Activated naive CD8-positive, alpha-beta T cell treated with anti-CD3 and anti-CD28 coated beads, Interleukin-2, amount 10 ng/mL, durations not matched to agents 7 days and 5 days (primary cell): ENCODE data around the gene PRR20B. TPM values are rescaled to one million over a fixed set of nuclear protein-coding genes. Genes with fewer than 3 reads are reported as not detected.
"Not testable (repeated sequence)": the region's sequence is repeated elsewhere in the genome, so short reads cannot be mapped to it uniquely, and the experiment has no call there.

Experiments
- ATAC-seq: fragments of 150-1000 bp; cut with Tn5 transposase; one replicate; pipeline ENCODE4 v1.10.0; 2021; ENCODE audit warnings: low read depth, moderate library complexity
- POLR2A ChIA-PET: fragments of 350-600 bp; sonication (Branson Sonifier 250); formaldehyde crosslinking; loops from one replicate; lab custom pipeline; 2021; ENCODE audit warnings: antibody characterized with exemption; lab: Charles Lee
- DNase-seq: peaks from one replicate; pipeline ENCODE4 v3.0.0; 2021
- H3K27ac Mint-ChIP-seq: one replicate; pipeline ENCODE4 v1.8.0; 2022; ENCODE audit warnings: mild to moderate bottlenecking, mixed read lengths
- H3K27me3 Mint-ChIP-seq: one replicate; pipeline ENCODE4 v1.8.0; 2022; ENCODE audit warnings: mild to moderate bottlenecking, moderate library complexity, mixed read lengths
- H3K36me3 Mint-ChIP-seq: one replicate; pipeline ENCODE4 v1.8.0; 2021; ENCODE audit warnings: mild to moderate bottlenecking, mixed read lengths
- H3K4me1 Mint-ChIP-seq: one replicate; pipeline ENCODE4 v1.8.0; 2021; ENCODE audit warnings: mixed read lengths
- H3K4me3 Mint-ChIP-seq: one replicate; pipeline ENCODE4 v1.8.0; 2022; ENCODE audit warnings: mild to moderate bottlenecking, moderate library complexity, mixed read lengths
- H3K9me3 Mint-ChIP-seq: one replicate; pipeline ENCODE4 v1.8.0; 2021; ENCODE audit warnings: mixed read lengths
- total RNA-seq, 2 experiments: library from RNA; stranded (reverse); gene quantifications; one replicate each; pipeline ENCODE4 v1.2.3, GENCODE V29; 2021

PRR20B gene
- total RNA-seq: not detected

- H3K4me3 Mint-ChIP-seq, H3K36me3 Mint-ChIP-seq, H3K27ac Mint-ChIP-seq, H3K4me1 Mint-ChIP-seq, H3K9me3 Mint-ChIP-seq, POLR2A ChIA-PET, DNase-seq, ATAC-seq, H3K27me3 Mint-ChIP-seq: not testable (repeated sequence)
Observed at GRCh38 chr13:57147188-57147587, at the start of gene PRR20B. Gene PRR20B, plus strand, starts transcription at chr13:57147488. Its CDS starts 387 bp downstream, at chr13:57147875.

GRCh38 chr13:57114945-57115344 lies 32.3 kb upstream of the PRR20B start:
- H3K27me3 Mint-ChIP-seq: no peaks in the 10 kb centered on the region
- H3K36me3 Mint-ChIP-seq: no peaks in the 10 kb centered on the region
- H3K4me3 Mint-ChIP-seq: no peak overlapping the region
- H3K27ac Mint-ChIP-seq: no peak overlapping the region
- POLR2A ChIA-PET: no interaction called here
- DNase-seq (no peak), ATAC-seq (no peak)
- peaks cover 16% of the 10 kb centered on the region for H3K9me3 Mint-ChIP-seq
- H3K4me1 Mint-ChIP-seq: no peaks in the 10 kb centered on the region

GRCh38 chr13:57123681-57124080 lies 23.6 kb upstream of the PRR20B start:
- H3K36me3 Mint-ChIP-seq: no peaks in the 10 kb centered on the region
- no peak for ATAC-seq
- POLR2A ChIA-PET: no interaction called here
- no peak overlapping the region for H3K27ac Mint-ChIP-seq
- H3K9me3 Mint-ChIP-seq: peaks cover 3% of the 10 kb centered on the region
- DNase-seq: no peak
- no peaks in the 10 kb centered on the region for H3K27me3 Mint-ChIP-seq
- H3K4me1 Mint-ChIP-seq: no peaks in the 10 kb centered on the region
- no peak overlapping the region for H3K4me3 Mint-ChIP-seq

- ATAC-seq: no peak
Observed at GRCh38 chr13:57128909-57129308, 18.4 kb upstream of the PRR20B start.

GRCh38 chr13:57136093-57136492 lies 11.2 kb upstream of the PRR20B start:
- H3K27me3 Mint-ChIP-seq: no peaks in the 10 kb centered on the region

More at GRCh38 chr13:57128909-57129308, 18.4 kb upstream of the PRR20B start:
- DNase-seq: no peak
- Mint-ChIP-seq H3K27ac (no peak overlapping the region), H3K4me3 (no peak overlapping the region), H3K27me3 (no peaks in the 10 kb centered on the region), H3K36me3 (no peaks in the 10 kb centered on the region), H3K4me1 (no peaks in the 10 kb centered on the region), H3K9me3 (no peaks in the 10 kb centered on the region)
- POLR2A ChIA-PET: no interaction called here

GRCh38 chr13:57137585-57137984 lies 9.7 kb upstream of the PRR20B start:
- no peaks in the 10 kb centered on the region for H3K4me1 Mint-ChIP-seq
- peaks cover 2% of the 10 kb centered on the region for H3K9me3 Mint-ChIP-seq
- no peaks in the 10 kb centered on the region for H3K36me3 Mint-ChIP-seq
- no peak overlapping the region for H3K4me3 Mint-ChIP-seq
- ATAC-seq (no peak), DNase-seq (no peak)
- no peaks in the 10 kb centered on the region for H3K27me3 Mint-ChIP-seq
- POLR2A ChIA-PET: no interaction called here
- no peak overlapping the region for H3K27ac Mint-ChIP-seq

More at GRCh38 chr13:57136093-57136492, 11.2 kb upstream of the PRR20B start:
- no peak overlapping the region for H3K27ac Mint-ChIP-seq
- no peaks in the 10 kb centered on the region for H3K36me3 Mint-ChIP-seq
- H3K4me1 Mint-ChIP-seq: no peaks in the 10 kb centered on the region
- POLR2A ChIA-PET: no interaction called here
- H3K9me3 Mint-ChIP-seq: peaks cover 2% of the 10 kb centered on the region
- no peak for DNase-seq
- no peak for ATAC-seq
- H3K4me3 Mint-ChIP-seq: no peak overlapping the region

- H3K4me1 Mint-ChIP-seq: no peaks in the 10 kb centered on the region
- no peak overlapping the region for H3K4me3 Mint-ChIP-seq
- H3K27ac Mint-ChIP-seq: no peak overlapping the region
- ATAC-seq (no peak), DNase-seq (no peak)
- POLR2A ChIA-PET: no interaction called here
- H3K9me3 Mint-ChIP-seq: peaks cover 2% of the 10 kb centered on the region
- H3K36me3 Mint-ChIP-seq: no peaks in the 10 kb centered on the region
- H3K27me3 Mint-ChIP-seq: no peaks in the 10 kb centered on the region
Observed at GRCh38 chr13:57138988-57139387, 8.3 kb upstream of the PRR20B start.

- H3K4me3 Mint-ChIP-seq, H3K9me3 Mint-ChIP-seq, ATAC-seq, DNase-seq, POLR2A ChIA-PET, H3K27ac Mint-ChIP-seq, H3K36me3 Mint-ChIP-seq, H3K4me1 Mint-ChIP-seq, H3K27me3 Mint-ChIP-seq: not testable (repeated sequence)
Observed at GRCh38 chr13:57139781-57140180, 7.5 kb upstream of the PRR20B start.

GRCh38 chr13:57140235-57140968 lies 6.9 kb upstream of the PRR20B start, which contains the start of gene PRR20A:
Gene PRR20A, plus strand, starts transcription at chr13:57140918. Its CDS starts 387 bp downstream, at chr13:57141305.
- ATAC-seq, H3K27me3 Mint-ChIP-seq, H3K4me3 Mint-ChIP-seq, H3K9me3 Mint-ChIP-seq, DNase-seq, H3K4me1 Mint-ChIP-seq, POLR2A ChIA-PET, H3K27ac Mint-ChIP-seq, H3K36me3 Mint-ChIP-seq: not testable (repeated sequence)

- H3K9me3 Mint-ChIP-seq, H3K36me3 Mint-ChIP-seq, H3K4me1 Mint-ChIP-seq, H3K4me3 Mint-ChIP-seq, DNase-seq, H3K27ac Mint-ChIP-seq, ATAC-seq, POLR2A ChIA-PET, H3K27me3 Mint-ChIP-seq: not testable (repeated sequence)
Observed at GRCh38 chr13:57148106-57148505, 818 bp downstream of the PRR20B start.

- POLR2A ChIA-PET, DNase-seq, H3K9me3 Mint-ChIP-seq, H3K4me1 Mint-ChIP-seq, ATAC-seq, H3K36me3 Mint-ChIP-seq, H3K4me3 Mint-ChIP-seq, H3K27ac Mint-ChIP-seq, H3K27me3 Mint-ChIP-seq: not testable (repeated sequence)
Observed at GRCh38 chr13:57153761-57154160, 6.5 kb downstream of the PRR20B start, which contains the start of gene PRR20C. Gene PRR20C, plus strand, starts transcription at chr13:57154061. Its CDS starts 387 bp downstream, at chr13:57154448.

- H3K36me3 Mint-ChIP-seq, ATAC-seq, H3K27ac Mint-ChIP-seq, H3K9me3 Mint-ChIP-seq, H3K4me3 Mint-ChIP-seq, H3K27me3 Mint-ChIP-seq, DNase-seq, POLR2A ChIA-PET, H3K4me1 Mint-ChIP-seq: not testable (repeated sequence)
Observed at GRCh38 chr13:57160332-57160731, 13.0 kb downstream of the PRR20B start, which contains the start of gene PRR20D. Gene PRR20D, plus strand, starts transcription at chr13:57160632. Its CDS starts 387 bp downstream, at chr13:57161019.

GRCh38 chr13:57166897-57167296 lies 19.6 kb downstream of the PRR20B start, which contains the start of gene PRR20E:
Gene PRR20E, plus strand, starts transcription at chr13:57167197. Its CDS starts 387 bp downstream, at chr13:57167584.
- H3K9me3 Mint-ChIP-seq, H3K27ac Mint-ChIP-seq, POLR2A ChIA-PET, H3K4me3 Mint-ChIP-seq, H3K27me3 Mint-ChIP-seq, H3K4me1 Mint-ChIP-seq, H3K36me3 Mint-ChIP-seq, ATAC-seq, DNase-seq: not testable (repeated sequence)

- no peaks in the 10 kb centered on the region for H3K4me1 Mint-ChIP-seq
- no peaks in the 10 kb centered on the region for H3K36me3 Mint-ChIP-seq
- DNase-seq (no peak), ATAC-seq (no peak)
- no peak overlapping the region for H3K4me3 Mint-ChIP-seq
- H3K9me3 Mint-ChIP-seq: peaks cover 3% of the 10 kb centered on the region
- POLR2A ChIA-PET: no interaction called here
- no peak overlapping the region for H3K27ac Mint-ChIP-seq
- no peaks in the 10 kb centered on the region for H3K27me3 Mint-ChIP-seq
Observed at GRCh38 chr13:57191667-57192066, 44.4 kb downstream of the PRR20B start.
